Measurements from ENCODE around the gene MED13L. TPM values are rescaled to one million over a fixed set of nuclear protein-coding genes. Genes with fewer than 3 reads are reported as not detected.

MED13L gene
- polyA plus RNA-seq, 1 of the 3 experiments (the other 2 are of a cell fraction): 17.1 TPM

DNA sequence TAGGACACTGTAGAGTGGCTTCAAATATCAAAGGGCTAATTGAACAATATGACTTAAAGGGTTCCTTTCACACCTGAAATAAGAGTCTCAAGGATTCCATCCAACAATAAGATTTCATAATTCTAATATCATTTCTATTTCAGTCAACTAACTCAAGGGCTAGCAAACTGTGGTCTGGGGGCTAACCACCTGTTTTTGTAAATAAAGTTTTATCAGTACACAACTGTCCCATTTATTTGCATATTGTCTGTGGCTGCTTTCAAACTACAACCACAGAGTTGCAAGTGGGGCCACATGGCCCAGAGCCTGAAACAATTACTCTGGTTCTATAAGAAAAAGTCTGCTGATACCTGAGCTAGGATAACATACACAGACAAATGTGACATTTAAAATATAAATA, 29.1 kb downstream of the MED13L start:
- H3K27me3 ChIP-seq (ENCODE audit: insufficient read depth): no peaks in the 10 kb centered on the region
- no peak overlapping the region for H2AFZ ChIP-seq (ENCODE audit: low read depth)
- peaks cover 84% of the 10 kb centered on the region for H4K20me1 ChIP-seq (ENCODE audit: insufficient read depth)
- peaks cover 99% of the 10 kb centered on the region for H3K79me2 ChIP-seq (ENCODE audit: insufficient read depth)
- ChIA-PET POLR2A (no interaction called here), CTCF (interaction anchor here (1.6 to 4.3 kb wide), 3 partner anchors 9 to 12 kb away, joined by 4 to 29 read pairs (median 8); no protein-coding TSS in a partner anchor)
- H3K4me3 ChIP-seq (ENCODE audit: low read depth in 2 of 2, low read length in 1 of 2): no peak overlapping the region
- no peak for DNase-seq
- no peak overlapping the region for H3K9ac ChIP-seq
- no peak for TF ChIP-seq SMC3 (IDR thresholded peaks at IDR 0.05; ENCODE audit: low read depth, low read length)
- TF ChIP-seq TEAD4 (IDR thresholded peaks at IDR 0.05; ENCODE audit: borderline replicate concordance, insufficient read depth): no peak
- TF ChIP-seq RFX5 (IDR thresholded peaks at IDR 0.05; ENCODE audit: low read length): no peak
- TF ChIP-seq, protein P1, sequence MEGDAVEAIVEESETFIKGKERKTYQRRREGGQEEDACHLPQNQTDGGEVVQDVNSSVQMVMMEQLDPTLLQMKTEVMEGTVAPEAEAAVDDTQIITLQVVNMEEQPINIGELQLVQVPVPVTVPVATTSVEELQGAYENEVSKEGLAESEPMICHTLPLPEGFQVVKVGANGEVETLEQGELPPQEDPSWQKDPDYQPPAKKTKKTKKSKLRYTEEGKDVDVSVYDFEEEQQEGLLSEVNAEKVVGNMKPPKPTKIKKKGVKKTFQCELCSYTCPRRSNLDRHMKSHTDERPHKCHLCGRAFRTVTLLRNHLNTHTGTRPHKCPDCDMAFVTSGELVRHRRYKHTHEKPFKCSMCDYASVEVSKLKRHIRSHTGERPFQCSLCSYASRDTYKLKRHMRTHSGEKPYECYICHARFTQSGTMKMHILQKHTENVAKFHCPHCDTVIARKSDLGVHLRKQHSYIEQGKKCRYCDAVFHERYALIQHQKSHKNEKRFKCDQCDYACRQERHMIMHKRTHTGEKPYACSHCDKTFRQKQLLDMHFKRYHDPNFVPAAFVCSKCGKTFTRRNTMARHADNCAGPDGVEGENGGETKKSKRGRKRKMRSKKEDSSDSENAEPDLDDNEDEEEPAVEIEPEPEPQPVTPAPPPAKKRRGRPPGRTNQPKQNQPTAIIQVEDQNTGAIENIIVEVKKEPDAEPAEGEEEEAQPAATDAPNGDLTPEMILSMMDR (IDR thresholded peaks at IDR 0.05): no peak
- TF ChIP-seq GABPA (IDR thresholded peaks at IDR 0.05; ENCODE audit: low read depth): no peak
- no peak for TF ChIP-seq EZH2phosphoT487 (IDR thresholded peaks at IDR 0.05; ENCODE audit: borderline replicate concordance, low read depth)
- TF ChIP-seq RXRA (IDR thresholded peaks at IDR 0.05; ENCODE audit: borderline replicate concordance, low read depth): no peak
- H3K36me3 ChIP-seq (replicated peaks in 1 of 2; ENCODE audit: control insufficient read depth in 1 of 2, insufficient read depth in 2 of 2, low read length in 1 of 2): peaks cover 0 to 36% of the 10 kb centered on the region in 2 experiments
- H3K9me3 ChIP-seq: peaks cover 4% of the 10 kb centered on the region; the same call in 1 of the 2 replicates
- peaks cover 5 to 24% of the 10 kb centered on the region in 2 experiments; a peak in 3 of 4 replicates for H3K4me1 ChIP-seq (ENCODE audit: control insufficient read depth in 1 of 2, insufficient read depth in 2 of 2, low read depth in 1 of 2, low read length in 1 of 2)
- no peak overlapping the region for H3K27ac ChIP-seq (ENCODE audit: low read depth in 2 of 2, low read length in 1 of 2)
- no peak overlapping the region for H3K4me2 ChIP-seq
- peaks cover 29% of the 10 kb centered on the region for H3F3A ChIP-seq (replicated peaks; ENCODE audit: insufficient read depth)
- no peaks in the 10 kb centered on the region for H3K9me2 ChIP-seq

DNA sequence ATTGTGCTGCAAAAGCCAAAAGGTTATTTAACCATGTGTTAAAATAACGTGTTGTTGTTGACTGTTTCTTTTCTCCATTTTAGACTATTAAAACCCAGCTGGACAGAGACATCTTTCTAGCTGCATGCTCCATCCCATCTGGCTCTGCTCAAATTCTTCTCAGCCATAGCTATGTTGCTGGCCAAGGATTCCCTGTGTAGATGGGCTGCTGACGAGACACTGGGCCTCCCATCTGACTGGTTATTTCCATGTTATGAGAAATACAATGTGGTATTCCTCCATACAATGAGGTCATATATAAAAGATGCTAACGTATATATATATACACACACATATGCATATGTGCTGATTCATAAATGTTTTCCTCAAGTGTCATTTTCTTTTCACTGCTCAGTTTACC, 30.1 kb downstream of the MED13L start:
- 82% methylated on average over 3 of the region's 3 CpGs for WGBS (ENCODE audit: low lambda C conversion rate)
- ChIA-PET POLR2A (no interaction called here), CTCF (interaction anchor here (4.3 kb wide), 1 partner anchor 11 kb away, joined by 29 read pairs; no protein-coding TSS in a partner anchor)
- Histone ChIP-seq H3K4me1 (ENCODE audit: control insufficient read depth in 1 of 2, insufficient read depth in 2 of 2, low read depth in 1 of 2, low read length in 1 of 2) (peaks cover 5 to 32% of the 10 kb centered on the region in 2 experiments; a peak in 3 of 4 replicates), H3K79me2 (ENCODE audit: insufficient read depth) (peaks cover 99% of the 10 kb centered on the region), H3K9me2 (no peaks in the 10 kb centered on the region), H3K36me3 (replicated peaks in 1 of 2; ENCODE audit: control insufficient read depth in 1 of 2, insufficient read depth in 2 of 2, low read length in 1 of 2) (peaks cover 0 to 29% of the 10 kb centered on the region in 2 experiments), H4K20me1 (ENCODE audit: insufficient read depth) (peaks cover 84% of the 10 kb centered on the region), H3K9me3 (peaks cover 4% of the 10 kb centered on the region; the same call in 1 of the 2 replicates), H3K4me2 (no peak overlapping the region), H3K27me3 (ENCODE audit: insufficient read depth) (no peaks in the 10 kb centered on the region), H3K27ac (ENCODE audit: low read depth in 2 of 2, low read length in 1 of 2) (no peak overlapping the region), H2AFZ (ENCODE audit: low read depth) (no peak overlapping the region), H3K4me3 (ENCODE audit: low read depth in 2 of 2, low read length in 1 of 2) (no peak overlapping the region), H3F3A (replicated peaks; ENCODE audit: insufficient read depth) (peaks cover 27% of the 10 kb centered on the region), H3K9ac (no peak overlapping the region)
- DNase-seq: no peak
- TF ChIP-seq, protein P2, sequence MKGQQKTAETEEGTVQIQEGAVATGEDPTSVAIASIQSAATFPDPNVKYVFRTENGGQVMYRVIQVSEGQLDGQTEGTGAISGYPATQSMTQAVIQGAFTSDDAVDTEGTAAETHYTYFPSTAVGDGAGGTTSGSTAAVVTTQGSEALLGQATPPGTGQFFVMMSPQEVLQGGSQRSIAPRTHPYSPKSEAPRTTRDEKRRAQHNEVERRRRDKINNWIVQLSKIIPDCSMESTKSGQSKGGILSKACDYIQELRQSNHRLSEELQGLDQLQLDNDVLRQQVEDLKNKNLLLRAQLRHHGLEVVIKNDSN (IDR thresholded peaks at IDR 0.05; ENCODE audit: borderline replicate concordance, low read depth): no peak
- TF ChIP-seq, protein P3, sequence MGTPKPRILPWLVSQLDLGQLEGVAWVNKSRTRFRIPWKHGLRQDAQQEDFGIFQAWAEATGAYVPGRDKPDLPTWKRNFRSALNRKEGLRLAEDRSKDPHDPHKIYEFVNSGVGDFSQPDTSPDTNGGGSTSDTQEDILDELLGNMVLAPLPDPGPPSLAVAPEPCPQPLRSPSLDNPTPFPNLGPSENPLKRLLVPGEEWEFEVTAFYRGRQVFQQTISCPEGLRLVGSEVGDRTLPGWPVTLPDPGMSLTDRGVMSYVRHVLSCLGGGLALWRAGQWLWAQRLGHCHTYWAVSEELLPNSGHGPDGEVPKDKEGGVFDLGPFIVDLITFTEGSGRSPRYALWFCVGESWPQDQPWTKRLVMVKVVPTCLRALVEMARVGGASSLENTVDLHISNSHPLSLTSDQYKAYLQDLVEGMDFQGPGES (IDR thresholded peaks at IDR 0.05; ENCODE audit: low read depth, low read length): no peak
- TF ChIP-seq, protein P1 (IDR thresholded peaks at IDR 0.05): no peak
- TF ChIP-seq, protein P4, sequence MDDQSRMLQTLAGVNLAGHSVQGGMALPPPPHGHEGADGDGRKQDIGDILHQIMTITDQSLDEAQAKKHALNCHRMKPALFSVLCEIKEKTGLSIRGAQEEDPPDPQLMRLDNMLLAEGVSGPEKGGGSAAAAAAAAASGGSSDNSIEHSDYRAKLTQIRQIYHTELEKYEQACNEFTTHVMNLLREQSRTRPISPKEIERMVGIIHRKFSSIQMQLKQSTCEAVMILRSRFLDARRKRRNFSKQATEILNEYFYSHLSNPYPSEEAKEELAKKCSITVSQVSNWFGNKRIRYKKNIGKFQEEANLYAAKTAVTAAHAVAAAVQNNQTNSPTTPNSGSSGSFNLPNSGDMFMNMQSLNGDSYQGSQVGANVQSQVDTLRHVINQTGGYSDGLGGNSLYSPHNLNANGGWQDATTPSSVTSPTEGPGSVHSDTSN (IDR thresholded peaks at IDR 0.05): no peak
- TF ChIP-seq, protein P5, sequence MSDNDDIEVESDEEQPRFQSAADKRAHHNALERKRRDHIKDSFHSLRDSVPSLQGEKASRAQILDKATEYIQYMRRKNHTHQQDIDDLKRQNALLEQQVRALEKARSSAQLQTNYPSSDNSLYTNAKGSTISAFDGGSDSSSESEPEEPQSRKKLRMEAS (IDR thresholded peaks at IDR 0.05; ENCODE audit: low read depth): no peak
- TF ChIP-seq FOSL2 (IDR thresholded peaks at IDR 0.05; ENCODE audit: borderline replicate concordance, low read depth): no peak
- no peak for TF ChIP-seq NFIC (IDR thresholded peaks at IDR 0.05; ENCODE audit: borderline replicate concordance)
- TF ChIP-seq, protein P6, sequence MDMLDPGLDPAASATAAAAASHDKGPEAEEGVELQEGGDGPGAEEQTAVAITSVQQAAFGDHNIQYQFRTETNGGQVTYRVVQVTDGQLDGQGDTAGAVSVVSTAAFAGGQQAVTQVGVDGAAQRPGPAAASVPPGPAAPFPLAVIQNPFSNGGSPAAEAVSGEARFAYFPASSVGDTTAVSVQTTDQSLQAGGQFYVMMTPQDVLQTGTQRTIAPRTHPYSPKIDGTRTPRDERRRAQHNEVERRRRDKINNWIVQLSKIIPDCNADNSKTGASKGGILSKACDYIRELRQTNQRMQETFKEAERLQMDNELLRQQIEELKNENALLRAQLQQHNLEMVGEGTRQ (IDR thresholded peaks at IDR 0.05; ENCODE audit: borderline replicate concordance, low read depth, low read length): no peak
- TF ChIP-seq GATA2 (CRISPR knock-in tag; IDR thresholded peaks at IDR 0.05): no peak
- TF ChIP-seq RXRA (IDR thresholded peaks at IDR 0.05; ENCODE audit: borderline replicate concordance, low read depth): no peak
- no peak for TF ChIP-seq POLR2AphosphoS5 (IDR thresholded peaks at IDR 0.05; ENCODE audit: low read depth, low read length)
- no peak for TF ChIP-seq TAF1 (IDR thresholded peaks at IDR 0.05; ENCODE audit: borderline replicate concordance, low read depth, low read length)
- no peak for TF ChIP-seq MEF2A (IDR thresholded peaks at IDR 0.05; ENCODE audit: borderline replicate concordance, low read depth)
- no peak for TF ChIP-seq RAD21 (IDR thresholded peaks at IDR 0.05; ENCODE audit: low read length)
- no peak for TF ChIP-seq GABPA (IDR thresholded peaks at IDR 0.05; ENCODE audit: low read depth)

Data from SK-N-SH (cell line).